GM19099 (cell line): ENCODE data around the gene TDP1.
A peak's percentile ranks its signal among the peaks of the same experiment; 100 is the strongest.

Experiments used
- POLR2A ChIP-seq: IDR thresholded peaks from 3 replicates; pipeline ENCODE4 v1.6.1; 2011; ENCODE audit warnings: low read depth; ENCODE audit not compliant: insufficient read length; ENCODE audit errors: extremely low read depth

Gene TDP1

GRCh38 chr14:89922031-89922907 lies 33.5 kb upstream of the TDP1 start:
- TF ChIP-seq POLR2A, result no peak

GRCh38 chr14:89924268-89924667 lies 31.5 kb upstream of the TDP1 start:
- TF ChIP-seq POLR2A, result no peak

GRCh38 chr14:89926694-89927093 lies 29.0 kb upstream of the TDP1 start:
- no peak for TF ChIP-seq POLR2A

GRCh38 chr14:89927186-89927865 lies 28.4 kb upstream of the TDP1 start:
- no peak for TF ChIP-seq POLR2A

GRCh38 chr14:89933002-89933401 lies 22.7 kb upstream of the TDP1 start:
- no peak for TF ChIP-seq POLR2A

GRCh38 chr14:89936654-89937185 lies 19.0 kb upstream of the TDP1 start:
- TF ChIP-seq POLR2A, result no peak

GRCh38 chr14:89941830-89942377 lies 13.8 kb upstream of the TDP1 start:
- TF ChIP-seq POLR2A, result no peak

- TF ChIP-seq POLR2A, result no peak
Observed at GRCh38 chr14:89947344-89947743, 8.4 kb upstream of the TDP1 start.

GRCh38 chr14:89952576-89952975 lies 3.2 kb upstream of the TDP1 start:
- no peak for TF ChIP-seq POLR2A

- TF ChIP-seq POLR2A, result no peak
Observed at GRCh38 chr14:89953602-89954001, 2.1 kb upstream of the TDP1 start.

- TF ChIP-seq POLR2A, result peak; percentile 67
Observed at GRCh38 chr14:89954070-89955021, 1.4 kb upstream of the TDP1 start, which contains the start of gene EFCAB11. EFCAB11 (minus strand) TSS chr14:89954730; CDS start chr14:89954660, 70 bp downstream.

- no peak for TF ChIP-seq POLR2A
Observed at GRCh38 chr14:89955022-89955744, 544 bp upstream of the TDP1 start.

GRCh38 chr14:89956661-89957009 lies 908 bp downstream of the TDP1 start:
- TF ChIP-seq POLR2A, result no peak

- TF ChIP-seq POLR2A, result no peak
Observed at GRCh38 chr14:89957376-89957775, 1.6 kb downstream of the TDP1 start.
